Neuronal stem cell (in vitro differentiated cells): ENCODE data around the gene MPZL1.
"Not testable (repeated sequence)": the region's sequence is repeated elsewhere in the genome, so short reads cannot be mapped to it uniquely, and the experiment has no call there.

Experiments
- DNase-seq: peaks from one replicate; pipeline ENCODE4 v3.0.0-alpha.2; 2013; ENCODE audit warnings: low spot score
- H2AFZ ChIP-seq: one replicate; pipeline ENCODE4 v1.6.1; 2013; ENCODE audit warnings: mild to moderate bottlenecking, low read length, inconsistent platforms
- H2AK5ac ChIP-seq: 2 replicates; pipeline ENCODE4 v1.6.1; 2013; ENCODE audit warnings: low read depth, mild to moderate bottlenecking, inconsistent platforms, low read length, moderate library complexity, mixed read lengths
- H2BK120ac ChIP-seq: 2 replicates; pipeline ENCODE4 v1.6.1; 2013; ENCODE audit warnings: low read depth, mild to moderate bottlenecking, inconsistent platforms, low read length, moderate library complexity, mixed read lengths
- H2BK12ac ChIP-seq: one replicate; pipeline ENCODE4 v1.6.1; 2013; ENCODE audit warnings: low read length, inconsistent platforms
- H2BK15ac ChIP-seq: 2 replicates; pipeline ENCODE4 v1.6.1; 2013; ENCODE audit warnings: mild to moderate bottlenecking, low read length, inconsistent platforms, mixed read lengths
- H2BK5ac ChIP-seq: one replicate; pipeline ENCODE4 v1.6.1; 2013; ENCODE audit warnings: inconsistent platforms, mild to moderate bottlenecking, low read length, moderate library complexity
- H3K14ac ChIP-seq: one replicate; pipeline ENCODE4 v1.6.1; 2013; ENCODE audit warnings: low read length, inconsistent platforms
- H3K18ac ChIP-seq: 2 replicates; pipeline ENCODE4 v1.6.1; 2013; ENCODE audit warnings: low read length, inconsistent platforms
- H3K23ac ChIP-seq: 2 replicates; pipeline ENCODE4 v1.6.1; 2013; ENCODE audit warnings: low read depth, mild to moderate bottlenecking, mixed read lengths, low read length, inconsistent platforms; ENCODE audit not compliant: poor library complexity
- H3K27ac ChIP-seq: replicated peaks from 3 replicates; pipeline ENCODE4 v1.5.1; 2013; ENCODE audit warnings: low read length, inconsistent platforms
- H3K27me3 ChIP-seq, 3 experiments: 2 replicates each; pipeline ENCODE4 v1.6.1; 2013; ENCODE audit warnings: low read length in 3 of 3, mild to moderate bottlenecking in 2 of 3, inconsistent platforms in 1 of 3, low read depth in 1 of 3, mixed read lengths in 1 of 3, moderate library complexity in 1 of 3; ENCODE audit not compliant: control insufficient read depth in 3 of 3, insufficient read depth in 3 of 3
- H3K36me3 ChIP-seq, 2 donors: replicated peaks in 1 of 2; 2 replicates each; pipeline ENCODE4 v1.6.1; 2013; ENCODE audit warnings: low read length in 2 of 2; ENCODE audit not compliant: control insufficient read depth in 2 of 2, insufficient read depth in 2 of 2
- H3K4ac ChIP-seq: 2 replicates; pipeline ENCODE4 v1.6.1; 2013; ENCODE audit warnings: inconsistent platforms, mild to moderate bottlenecking, low read length, moderate library complexity
- H3K4me1 ChIP-seq, 2 donors: 1 replicate in 1 of 2; 2 replicates in 1 of 2; pipeline ENCODE4 v1.6.1; 2013; ENCODE audit warnings: low read length in 2 of 2, low read depth in 1 of 2; ENCODE audit not compliant: control insufficient read depth in 2 of 2, insufficient read depth in 1 of 2
- H3K4me2 ChIP-seq: one replicate; pipeline ENCODE4 v1.6.1; 2013; ENCODE audit warnings: mild to moderate bottlenecking, low read length, inconsistent platforms; ENCODE audit not compliant: insufficient read depth, poor library complexity, severe bottlenecking
- H3K4me3 ChIP-seq, 2 donors: 2 replicates each; pipeline ENCODE4 v1.5.1; 2013; ENCODE audit warnings: low read length in 2 of 2, mild to moderate bottlenecking in 2 of 2, inconsistent platforms in 1 of 2, moderate library complexity in 1 of 2
- H3K79me1 ChIP-seq: one replicate; pipeline ENCODE4 v1.6.1; 2013; ENCODE audit warnings: low read depth, mild to moderate bottlenecking, inconsistent platforms, low read length, moderate library complexity
- H3K9ac ChIP-seq: one replicate; pipeline ENCODE4 v1.6.1; 2013; ENCODE audit warnings: mild to moderate bottlenecking, low read depth, low read length, inconsistent platforms; ENCODE audit not compliant: poor library complexity
- H3K9me3 ChIP-seq, 2 donors: replicated peaks in 1 of 2; 2 replicates each; pipeline versions ENCODE3 to v1.6.1; 2013; ENCODE audit warnings: low read length in 2 of 2, mild to moderate bottlenecking in 2 of 2, inconsistent platforms in 1 of 2, low read depth in 1 of 2, mixed read lengths in 1 of 2, moderate library complexity in 1 of 2; ENCODE audit not compliant: control insufficient read depth in 2 of 2, insufficient read depth in 1 of 2
- H4K8ac ChIP-seq: one replicate; pipeline ENCODE4 v1.6.1; 2013; ENCODE audit warnings: low read depth, mild to moderate bottlenecking, inconsistent platforms, low read length, moderate library complexity
- H4K91ac ChIP-seq: one replicate; pipeline ENCODE4 v1.6.1; 2013; ENCODE audit warnings: low read length, low read depth, mild to moderate bottlenecking, inconsistent platforms; ENCODE audit not compliant: poor library complexity
- WGBS, 2 donors: extraction: QIAGEN DNeasy Blood & Tissue Kit; methylation state at CpG; one replicate each; pipeline ENCODE4 v1.1.7; 2013; ENCODE audit warnings: missing lambda C conversion rate in 2 of 2, mixed read lengths in 1 of 2; ENCODE audit not compliant: insufficient read length in 2 of 2, insufficient replicate concordance in 1 of 2; ENCODE audit errors: extremely low coverage in 2 of 2; 5-methylcytosine and 5-hydroxymethylcytosine counted together

MPZL1 gene

DNA sequence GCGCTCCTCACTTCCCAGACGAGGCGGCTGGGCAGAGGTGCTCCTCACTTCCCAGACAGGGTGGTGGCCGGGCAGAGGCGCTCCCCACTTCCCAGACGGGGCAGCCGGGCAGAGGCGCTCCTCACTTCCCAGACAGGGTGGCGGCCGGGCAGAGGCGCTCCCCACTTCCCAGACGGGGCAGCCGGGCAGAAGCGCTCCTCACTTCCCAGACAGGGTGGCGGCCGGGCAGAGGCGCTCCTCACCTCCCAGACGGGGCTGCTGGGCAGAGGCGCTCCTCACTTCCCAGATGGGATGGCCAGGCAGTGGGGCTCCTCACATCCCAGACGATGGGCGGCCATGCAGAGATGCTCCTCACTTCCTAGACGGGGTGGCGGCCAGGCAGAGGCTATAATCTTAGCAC is 84.5 kb downstream of the MPZL1 start:
- not testable (repeated sequence) for H3K18ac ChIP-seq, DNase-seq, H4K91ac ChIP-seq, H2BK15ac ChIP-seq, H2AK5ac ChIP-seq, H4K8ac ChIP-seq, H3K4me3 ChIP-seq, H3K79me1 ChIP-seq, H2BK120ac ChIP-seq, H2BK12ac ChIP-seq, H3K14ac ChIP-seq, H3K36me3 ChIP-seq, H3K27ac ChIP-seq, H2BK5ac ChIP-seq, H3K9ac ChIP-seq, H3K4me1 ChIP-seq, H2AFZ ChIP-seq, H3K23ac ChIP-seq, H3K4ac ChIP-seq, H3K27me3 ChIP-seq, H3K4me2 ChIP-seq
- peaks cover 1 to 11% of the 10 kb centered on the region in 2 donors for H3K9me3 ChIP-seq
- no CpG with 5 or more reads among the region's 23 CpGs for WGBS, 2 donors

DNA sequence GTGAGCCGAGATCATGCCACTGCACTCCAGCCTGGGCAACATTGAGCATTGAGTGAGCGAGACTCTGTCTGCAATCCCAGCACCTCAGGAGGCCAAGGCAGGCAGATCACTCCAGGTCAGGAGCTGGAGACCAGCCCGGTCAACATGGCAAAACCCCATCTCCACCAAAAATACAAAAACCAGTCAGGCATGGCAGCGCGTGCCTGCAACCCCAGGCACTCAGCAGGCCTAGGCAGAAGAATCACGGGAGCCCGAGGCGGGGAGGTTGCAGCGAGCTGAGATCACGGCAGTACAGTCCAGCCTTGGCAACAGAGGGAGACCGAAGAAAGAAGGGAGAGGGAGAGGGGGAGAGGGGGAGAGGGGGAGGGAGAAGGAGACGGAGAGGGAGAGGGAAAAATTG is 84.9 kb downstream of the MPZL1 start:
- not testable (repeated sequence) for H2BK5ac ChIP-seq, H2BK120ac ChIP-seq, H3K4ac ChIP-seq, H3K36me3 ChIP-seq, H4K91ac ChIP-seq, H2BK15ac ChIP-seq, H3K9ac ChIP-seq, H3K4me1 ChIP-seq, H2AFZ ChIP-seq, DNase-seq, H3K14ac ChIP-seq, H2AK5ac ChIP-seq, H3K79me1 ChIP-seq, H3K4me3 ChIP-seq, H2BK12ac ChIP-seq, H3K23ac ChIP-seq, H3K4me2 ChIP-seq, H3K18ac ChIP-seq, H4K8ac ChIP-seq, H3K27me3 ChIP-seq, H3K27ac ChIP-seq
- WGBS, 2 donors, result no CpG with 5 or more reads among the region's 12 CpGs
- H3K9me3 ChIP-seq, result peaks cover 1 to 11% of the 10 kb centered on the region in 2 donors

- Histone ChIP-seq H3K36me3 (no peaks in the 10 kb centered on the region), H3K79me1 (no peaks in the 10 kb centered on the region), H2AFZ (no peak overlapping the region), H3K14ac (no peak overlapping the region), H4K91ac (no peak overlapping the region), H3K23ac (no peak overlapping the region), H2AK5ac (no peak overlapping the region), H2BK120ac (no peak overlapping the region), H3K4me1 (no peaks in the 10 kb centered on the region), H2BK12ac (no peak overlapping the region), H3K18ac (no peak overlapping the region), H4K8ac (no peak overlapping the region), H3K27ac (no peak overlapping the region), H3K27me3 (no peaks in the 10 kb centered on the region), H3K9me3 (peaks cover 0 to 3% of the 10 kb centered on the region in 2 donors), H3K4ac (no peak overlapping the region), H2BK15ac (no peak overlapping the region), H3K9ac (no peak overlapping the region), H3K4me3 (no peak overlapping the region), H3K4me2 (no peak overlapping the region), H2BK5ac (no peak overlapping the region)
- DNase-seq, result no peak
- WGBS, 2 donors, result no CpG with 5 or more reads among the region's 3 CpGs
Observed at GRCh38 chr1:167808104-167808503, 86.3 kb downstream of the MPZL1 start.

- no peak overlapping the region for H4K91ac ChIP-seq
- no peak overlapping the region for H2BK12ac ChIP-seq
- no peak overlapping the region for H3K4me2 ChIP-seq
Observed at GRCh38 chr1:167808690-167809089, 86.9 kb downstream of the MPZL1 start.

More at GRCh38 chr1:167808690-167809089, 86.9 kb downstream of the MPZL1 start:
- Histone ChIP-seq H3K36me3 (no peaks in the 10 kb centered on the region), H3K23ac (no peak overlapping the region), H2AFZ (no peak overlapping the region), H3K9ac (no peak overlapping the region), H3K9me3 (peaks cover 0 to 3% of the 10 kb centered on the region in 2 donors), H3K27me3 (no peaks in the 10 kb centered on the region), H4K8ac (no peak overlapping the region), H2BK5ac (no peak overlapping the region), H3K4ac (no peak overlapping the region), H2BK120ac (no peak overlapping the region), H3K79me1 (no peaks in the 10 kb centered on the region), H3K27ac (no peak overlapping the region), H3K4me1 (no peaks in the 10 kb centered on the region), H2BK15ac (no peak overlapping the region), H3K4me3 (no peak overlapping the region), H3K18ac (no peak overlapping the region), H3K14ac (no peak overlapping the region), H2AK5ac (no peak overlapping the region)
- no CpG with 5 or more reads among the region's 3 CpGs for WGBS, 2 donors
- DNase-seq, result no peak
